H9 (cell line): Measurements from ENCODE around the gene DSC2. TPM values are rescaled to one million over a fixed set of nuclear protein-coding genes. Genes with fewer than 3 reads are reported as not detected.
"Not testable (repeated sequence)": the region's sequence is repeated elsewhere in the genome, so short reads cannot be mapped to it uniquely, and the experiment has no call there.

Experiments used
- DNase-seq: peaks from one replicate; pipeline ENCODE4 v3.0.0-alpha.2; 2017
- H2AFZ ChIP-seq: one replicate; pipeline ENCODE4 v1.6.1; 2013; ENCODE audit warnings: mild to moderate bottlenecking, low read length, control low read depth, moderate library complexity
- H2AK5ac ChIP-seq: 2 replicates; pipeline ENCODE4 v1.6.1; 2013; ENCODE audit warnings: low read length, control low read depth, mixed read lengths; ENCODE audit not compliant: insufficient read length
- H2BK120ac ChIP-seq: one replicate; pipeline ENCODE4 v1.6.1; 2013; ENCODE audit warnings: low read depth, mild to moderate bottlenecking, low read length, control low read depth, inconsistent platforms; ENCODE audit not compliant: poor library complexity, severe bottlenecking
- H2BK12ac ChIP-seq: 2 replicates; pipeline ENCODE4 v1.6.1; 2013; ENCODE audit warnings: low read length, control low read depth, mixed read lengths, low read depth; ENCODE audit not compliant: insufficient read length
- H2BK15ac ChIP-seq: 2 replicates; pipeline ENCODE4 v1.6.1; 2013; ENCODE audit warnings: low read depth, low read length, control low read depth
- H2BK20ac ChIP-seq: one replicate; pipeline ENCODE4 v1.6.1; 2013; ENCODE audit warnings: low read depth, mild to moderate bottlenecking, low read length, control low read depth, inconsistent platforms; ENCODE audit not compliant: poor library complexity, severe bottlenecking
- H2BK5ac ChIP-seq: 2 replicates; pipeline ENCODE4 v1.6.1; 2013; ENCODE audit warnings: low read length, control low read depth, mixed read lengths; ENCODE audit not compliant: insufficient read length
- H3K14ac ChIP-seq: 2 replicates; pipeline ENCODE4 v1.6.1; 2013; ENCODE audit warnings: low read length, control low read depth; ENCODE audit not compliant: insufficient read depth
- H3K18ac ChIP-seq: 2 replicates; pipeline ENCODE4 v1.6.1; 2013; ENCODE audit warnings: low read depth, mild to moderate bottlenecking, mixed read lengths, low read length, control low read depth; ENCODE audit not compliant: insufficient read length
- H3K23ac ChIP-seq: 2 replicates; pipeline ENCODE4 v1.6.1; 2013; ENCODE audit warnings: low read length, control low read depth, mixed read lengths, low read depth; ENCODE audit not compliant: insufficient read length
- H3K23me2 ChIP-seq: 2 replicates; pipeline ENCODE4 v1.6.1; 2013; ENCODE audit warnings: low read depth, mild to moderate bottlenecking, mixed read lengths, low read length, control low read depth; ENCODE audit not compliant: insufficient read length, poor library complexity, severe bottlenecking
- H3K27ac ChIP-seq: 2 replicates; pipeline ENCODE4 v1.5.1; 2013; ENCODE audit warnings: low read length, control low read depth, mixed read lengths, low read depth; ENCODE audit not compliant: insufficient read length
- H3K27me3 ChIP-seq: 2 replicates; pipeline ENCODE4 v1.6.1; 2013; ENCODE audit warnings: low read length, control low read depth, inconsistent platforms; ENCODE audit not compliant: insufficient read depth
- H3K4ac ChIP-seq: 2 replicates; pipeline ENCODE4 v1.6.1; 2013; ENCODE audit warnings: low read depth, mild to moderate bottlenecking, control low read depth, inconsistent platforms, low read length, moderate library complexity
- H3K4me1 ChIP-seq: 2 replicates; pipeline ENCODE4 v1.6.1; 2013; ENCODE audit warnings: low read length, control low read depth, inconsistent platforms; ENCODE audit not compliant: insufficient read depth
- H3K4me2 ChIP-seq: 2 replicates; pipeline ENCODE4 v1.6.1; 2013; ENCODE audit warnings: low read length, control low read depth, mixed read lengths; ENCODE audit not compliant: insufficient read length, insufficient read depth
- H3K56ac ChIP-seq: 2 replicates; pipeline ENCODE4 v1.6.1; 2013; ENCODE audit warnings: low read depth, mild to moderate bottlenecking, mixed read lengths, low read length, control low read depth; ENCODE audit not compliant: insufficient read length
- H3K79me1 ChIP-seq: 2 replicates; pipeline ENCODE4 v1.6.1; 2013; ENCODE audit warnings: low read depth, mild to moderate bottlenecking, moderate library complexity, low read length, control low read depth, inconsistent platforms; ENCODE audit not compliant: insufficient read depth, poor library complexity, severe bottlenecking
- H3K79me2 ChIP-seq: 2 replicates; pipeline ENCODE4 v1.6.1; 2013; ENCODE audit warnings: low read length, control low read depth, inconsistent platforms; ENCODE audit not compliant: insufficient read depth
- H3K9ac ChIP-seq: 2 replicates; pipeline ENCODE4 v1.6.1; 2013; ENCODE audit warnings: low read length, control low read depth, mixed read lengths; ENCODE audit not compliant: insufficient read length; ENCODE audit errors: extremely low read depth
- H3K9me3 ChIP-seq: one replicate; pipeline ENCODE4 v1.6.1; 2013; ENCODE audit warnings: low read depth, low read length, inconsistent platforms; ENCODE audit not compliant: control insufficient read depth
- H3T11ph ChIP-seq: one replicate; pipeline ENCODE4 v1.6.1; 2013; ENCODE audit warnings: mild to moderate bottlenecking, low read length, control low read depth, inconsistent platforms
- H4K20me1 ChIP-seq: one replicate; pipeline ENCODE4 v1.6.1; 2013; ENCODE audit not compliant: control insufficient read depth, insufficient read length, insufficient read depth
- H4K5ac ChIP-seq: 2 replicates; pipeline ENCODE4 v1.6.1; 2013; ENCODE audit warnings: low read depth, mild to moderate bottlenecking, mixed read lengths, low read length, control low read depth; ENCODE audit not compliant: insufficient read length
- H4K8ac ChIP-seq: replicated peaks from 2 replicates; pipeline ENCODE4 v1.6.1; 2013; ENCODE audit warnings: low read length, control low read depth, mixed read lengths, low read depth; ENCODE audit not compliant: insufficient read length
- H4K91ac ChIP-seq: 2 replicates; pipeline ENCODE4 v1.6.1; 2013; ENCODE audit warnings: low read depth, mild to moderate bottlenecking, moderate library complexity, mixed read lengths, low read length, control low read depth; ENCODE audit not compliant: insufficient read length
- H3K27ac Mint-ChIP-seq, 3 experiments: 2 replicates in 2 of 3; 3 replicates in 1 of 3; pipeline ENCODE4 v1.8.0; 2020 to 2021; ENCODE audit warnings: mixed read lengths in 3 of 3, mild to moderate bottlenecking in 1 of 3, moderate library complexity in 1 of 3
- H3K27me3 Mint-ChIP-seq: 2 replicates; pipeline ENCODE4 v1.8.0; 2021; ENCODE audit warnings: low read depth, mild to moderate bottlenecking, moderate library complexity, mixed read lengths
- H3K36me3 Mint-ChIP-seq, 3 experiments: 2 replicates in 2 of 3; 3 replicates in 1 of 3; pipeline ENCODE4 v1.8.0; 2020 to 2021; ENCODE audit warnings: low read depth in 3 of 3, mixed read lengths in 3 of 3; ENCODE audit not compliant: insufficient read depth in 1 of 3
- H3K4me1 Mint-ChIP-seq, 2 experiments: 2 replicates each; pipeline ENCODE4 v1.8.0; 2020; ENCODE audit warnings: mixed read lengths in 2 of 2
- H3K4me3 Mint-ChIP-seq, 2 experiments: 2 replicates in 1 of 2; 3 replicates in 1 of 2; pipeline ENCODE4 v1.8.0; 2020 to 2021; ENCODE audit warnings: mild to moderate bottlenecking in 2 of 2, mixed read lengths in 2 of 2, moderate library complexity in 1 of 2
- H3K9me3 Mint-ChIP-seq, 2 experiments: 2 replicates in 1 of 2; 3 replicates in 1 of 2; pipeline ENCODE4 v1.8.0; 2020; ENCODE audit warnings: mild to moderate bottlenecking in 2 of 2, mixed read lengths in 2 of 2, moderate library complexity in 1 of 2
- WGBS: extraction: QIAGEN DNeasy Blood & Tissue Kit; methylation state at CpG from one replicate; pipeline ENCODE4 v1.1.7; 2013; ENCODE audit warnings: missing lambda C conversion rate, low lambda C conversion rate, mixed read lengths; ENCODE audit not compliant: insufficient read length; ENCODE audit errors: extremely low coverage; 5-methylcytosine and 5-hydroxymethylcytosine counted together
- total RNA-seq: library from RNA; stranded (reverse); gene quantifications from 2 replicates; pipeline ENCODE4 v1.2.1, GENCODE V29; 2021
- TF ChIP-seq, protein P1 (sequence below): fragments of 200-600 bp; sonication (generic); conservative IDR thresholded peaks from 3 replicates; pipeline ENCODE4 v1.8.0; 2021; ENCODE audit warnings: antibody characterized with exemption, mild to moderate bottlenecking

The DSC2 gene
- total RNA-seq, 1 experiment from 2014 or later: 26.1 TPM

GRCh38 chr18:31015715-31016434, 86.3 kb downstream of the DSC2 start:
- Histone ChIP-seq H3K4me1 (no peaks in the 10 kb centered on the region), H2BK5ac (no peak overlapping the region), H3K14ac (no peak overlapping the region), H3K27ac (no peak overlapping the region), H4K8ac (no peak overlapping the region), H3K79me1 (no peaks in the 10 kb centered on the region), H4K91ac (no peak overlapping the region), H3T11ph (no peak overlapping the region), H2BK120ac (no peak overlapping the region), H3K4me2 (no peak overlapping the region), H3K9ac (no peak overlapping the region), H3K23ac (no peak overlapping the region), H3K79me2 (no peaks in the 10 kb centered on the region), H3K9me3 (no peaks in the 10 kb centered on the region), H2BK20ac (no peak overlapping the region), H3K4ac (no peak overlapping the region), H3K23me2 (no peaks in the 10 kb centered on the region), H4K20me1 (no peaks in the 10 kb centered on the region), H2AK5ac (no peak overlapping the region), H3K18ac (no peak overlapping the region), H4K5ac (no peak overlapping the region), H2BK12ac (no peak overlapping the region), H3K27me3 (no peaks in the 10 kb centered on the region), H2AFZ (no peak overlapping the region), H2BK15ac (no peak overlapping the region), H3K56ac (no peak overlapping the region)
- no peak overlapping the region for H3K4me3 Mint-ChIP-seq
- H3K27me3 Mint-ChIP-seq: no peaks in the 10 kb centered on the region
- TF ChIP-seq, protein P1, sequence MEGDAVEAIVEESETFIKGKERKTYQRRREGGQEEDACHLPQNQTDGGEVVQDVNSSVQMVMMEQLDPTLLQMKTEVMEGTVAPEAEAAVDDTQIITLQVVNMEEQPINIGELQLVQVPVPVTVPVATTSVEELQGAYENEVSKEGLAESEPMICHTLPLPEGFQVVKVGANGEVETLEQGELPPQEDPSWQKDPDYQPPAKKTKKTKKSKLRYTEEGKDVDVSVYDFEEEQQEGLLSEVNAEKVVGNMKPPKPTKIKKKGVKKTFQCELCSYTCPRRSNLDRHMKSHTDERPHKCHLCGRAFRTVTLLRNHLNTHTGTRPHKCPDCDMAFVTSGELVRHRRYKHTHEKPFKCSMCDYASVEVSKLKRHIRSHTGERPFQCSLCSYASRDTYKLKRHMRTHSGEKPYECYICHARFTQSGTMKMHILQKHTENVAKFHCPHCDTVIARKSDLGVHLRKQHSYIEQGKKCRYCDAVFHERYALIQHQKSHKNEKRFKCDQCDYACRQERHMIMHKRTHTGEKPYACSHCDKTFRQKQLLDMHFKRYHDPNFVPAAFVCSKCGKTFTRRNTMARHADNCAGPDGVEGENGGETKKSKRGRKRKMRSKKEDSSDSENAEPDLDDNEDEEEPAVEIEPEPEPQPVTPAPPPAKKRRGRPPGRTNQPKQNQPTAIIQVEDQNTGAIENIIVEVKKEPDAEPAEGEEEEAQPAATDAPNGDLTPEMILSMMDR: no peak
- no peak overlapping the region for H3K27ac Mint-ChIP-seq
- H3K9me3 Mint-ChIP-seq: no peaks in the 10 kb centered on the region
- no peak for DNase-seq
- WGBS: no CpG with 5 or more reads among the region's 3 CpGs
- no peaks in the 10 kb centered on the region for H3K36me3 Mint-ChIP-seq
- H3K4me1 Mint-ChIP-seq: peaks cover 0 to 4% of the 10 kb centered on the region in 2 experiments; a peak in 1 of 4 replicates

GRCh38 chr18:31011455-31011854, 90.8 kb downstream of the DSC2 start:
- not testable (repeated sequence) for H3K9me3 ChIP-seq, H3K4me3 Mint-ChIP-seq, H2AFZ ChIP-seq, H3K4me1 Mint-ChIP-seq, H4K5ac ChIP-seq, H2BK15ac ChIP-seq, H2BK12ac ChIP-seq, H3K27ac Mint-ChIP-seq, H2BK120ac ChIP-seq, H3K79me1 ChIP-seq, H3K14ac ChIP-seq, H3T11ph ChIP-seq, H3K4ac ChIP-seq, H3K56ac ChIP-seq, H4K20me1 ChIP-seq, H3K9me3 Mint-ChIP-seq, H3K23me2 ChIP-seq, H3K27me3 Mint-ChIP-seq, H3K23ac ChIP-seq, H4K91ac ChIP-seq, H3K4me2 ChIP-seq, H3K4me1 ChIP-seq, DNase-seq, H2BK5ac ChIP-seq, H3K27me3 ChIP-seq, H3K9ac ChIP-seq, H3K27ac ChIP-seq, H3K18ac ChIP-seq, H2BK20ac ChIP-seq, H4K8ac ChIP-seq, H2AK5ac ChIP-seq, H3K36me3 Mint-ChIP-seq, H3K79me2 ChIP-seq
- WGBS: no CpG with 5 or more reads among the region's 7 CpGs
